Subcutaneous abdominal adipose tissue (tissue), 5 donors: ENCODE data around the gene PRADC1.
A peak's percentile ranks its signal among the peaks of the same experiment; 100 is the strongest.
"Not testable (repeated sequence)": the region's sequence is repeated elsewhere in the genome, so short reads cannot be mapped to it uniquely, and the experiment has no call there.

Source experiments
- H3K27ac ChIP-seq: one replicate; pipeline ENCODE4 v1.7.0; 2013; ENCODE audit warnings: low read depth, mild to moderate bottlenecking, inconsistent platforms, low read length, moderate library complexity
- H3K27me3 ChIP-seq, 5 donors: one replicate each; pipeline ENCODE4 v1.7.0; 2013; ENCODE audit warnings: low read length in 5 of 5, inconsistent platforms in 1 of 5; ENCODE audit not compliant: control insufficient read depth in 5 of 5, insufficient read depth in 4 of 5
- H3K36me3 ChIP-seq, 5 donors: one replicate each; pipeline ENCODE4 v1.7.0; 2013; ENCODE audit warnings: low read length in 5 of 5; ENCODE audit not compliant: control insufficient read depth in 5 of 5, insufficient read depth in 5 of 5
- H3K4me1 ChIP-seq, 5 donors: one replicate each; pipeline ENCODE4 v1.7.0; 2013; ENCODE audit warnings: low read length in 5 of 5, mild to moderate bottlenecking in 3 of 5, moderate library complexity in 1 of 5; ENCODE audit not compliant: control insufficient read depth in 5 of 5, insufficient read depth in 5 of 5
- H3K4me3 ChIP-seq, 5 donors: one replicate each; pipeline ENCODE4 v1.7.0; 2013; ENCODE audit warnings: low read length in 5 of 5, low read depth in 1 of 5
- H3K9ac ChIP-seq, 5 donors: one replicate each; pipeline ENCODE4 v1.7.0; 2013; ENCODE audit warnings: low read length in 5 of 5, mild to moderate bottlenecking in 4 of 5, moderate library complexity in 3 of 5
- H3K9me3 ChIP-seq, 5 donors: one replicate each; pipeline ENCODE4 v1.7.0; 2013; ENCODE audit warnings: low read length in 5 of 5; ENCODE audit not compliant: control insufficient read depth in 5 of 5
- donor health status: healthy.
- donor health status: healthy.
- donor health status: healthy.
- donor health status: healthy.
- donor health status: healthy.

PRADC1 gene

GRCh38 chr2:73210696-73211095 is 22.3 kb downstream of the PRADC1 start:
- Histone ChIP-seq H3K27ac (no peak overlapping the region), H3K9me3 (no peaks in the 10 kb centered on the region), H3K9ac (no peak overlapping the region), H3K27me3 (peaks cover 0 to 3% (median 0%) of the 10 kb centered on the region in 5 donors), H3K4me1 (peaks cover 0 to 28% (median 26%) of the 10 kb centered on the region in 5 donors), H3K4me3 (no peak overlapping the region), H3K36me3 (no peaks in the 10 kb centered on the region)

- Histone ChIP-seq H3K9me3 (no peaks in the 10 kb centered on the region), H3K27ac (no peak overlapping the region), H3K4me1 (peaks cover 0 to 25% (median 23%) of the 10 kb centered on the region in 5 donors), H3K36me3 (no peaks in the 10 kb centered on the region), H3K4me3 (no peak overlapping the region), H3K9ac (no peak overlapping the region), H3K27me3 (peaks cover 0 to 3% (median 0%) of the 10 kb centered on the region in 5 donors)
Observed at GRCh38 chr2:73210019-73210418, 23.0 kb downstream of the PRADC1 start.

GRCh38 chr2:73208258-73208657 is 24.8 kb downstream of the PRADC1 start:
- H3K4me1 ChIP-seq, result peaks cover 0 to 12% (median 10%) of the 10 kb centered on the region in 5 donors
- H3K9ac ChIP-seq, result no peak overlapping the region
- no peaks in the 10 kb centered on the region for H3K9me3 ChIP-seq
- H3K27me3 ChIP-seq, result peaks cover 4 to 13% (median 8%) of the 10 kb centered on the region in 5 donors
- H3K4me3 ChIP-seq, result no peak overlapping the region
- no peaks in the 10 kb centered on the region for H3K36me3 ChIP-seq
- no peak overlapping the region for H3K27ac ChIP-seq

DNA sequence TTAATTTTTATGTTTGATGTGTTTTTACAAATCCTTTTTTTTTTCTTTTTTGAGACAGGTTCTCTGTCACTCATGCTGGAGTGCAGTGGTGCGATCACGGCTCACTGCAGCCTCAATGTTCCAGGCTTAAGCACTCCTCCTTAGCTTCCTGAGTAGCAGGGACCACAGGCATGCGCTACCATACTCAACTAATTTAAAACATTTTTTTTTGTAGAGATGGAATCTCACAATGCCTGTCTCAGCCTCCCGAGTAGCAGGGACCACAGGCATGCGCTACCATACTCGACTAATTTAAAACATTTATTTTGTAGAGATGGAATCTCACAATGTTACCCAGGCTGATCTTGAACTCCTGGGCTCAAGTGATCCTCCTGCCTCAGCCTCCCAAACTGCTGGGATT is 27.4 kb downstream of the PRADC1 start:
- Histone ChIP-seq H3K4me1 (peaks cover 0 to 17% (median 16%) of the 10 kb centered on the region in 5 donors), H3K27ac (no peak overlapping the region), H3K36me3 (no peaks in the 10 kb centered on the region), H3K9ac (no peak overlapping the region), H3K9me3 (no peaks in the 10 kb centered on the region), H3K27me3 (peaks cover 13 to 31% (median 22%) of the 10 kb centered on the region in 5 donors), H3K4me3 (no peak overlapping the region)

DNA sequence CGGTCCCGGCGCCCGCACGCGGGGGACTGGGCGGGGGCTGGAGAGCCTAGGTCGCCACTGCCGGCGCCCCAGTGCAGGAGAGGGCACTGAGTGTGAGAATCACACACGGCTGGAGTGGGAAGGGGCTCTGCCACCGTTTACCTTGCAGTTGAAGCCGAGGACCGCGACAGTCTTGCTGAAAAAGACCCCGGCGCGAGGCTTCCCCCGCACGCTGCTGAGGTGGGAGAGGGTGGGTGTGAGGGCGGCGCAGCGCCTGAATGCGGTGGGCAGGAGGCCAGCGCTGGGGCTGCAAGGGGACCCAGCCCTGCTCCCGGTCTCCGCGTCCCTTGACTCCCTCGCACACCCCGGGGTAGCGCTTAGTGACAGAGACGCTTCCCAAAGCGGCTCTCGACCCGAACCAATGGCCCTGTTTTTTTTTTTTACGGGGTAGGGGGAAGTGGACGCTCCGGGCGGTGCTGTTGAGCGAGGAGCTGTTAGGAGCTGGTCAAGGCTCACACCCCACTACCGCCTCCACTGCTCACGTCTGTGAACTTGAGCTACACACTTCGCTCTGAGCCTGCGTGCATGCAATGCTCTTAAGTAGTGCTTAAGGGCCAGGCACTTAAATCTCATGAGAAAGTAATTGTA is 29.9 kb downstream of the PRADC1 start:
- peaks cover 0 to 26% (median 17%) of the 10 kb centered on the region in 5 donors for H3K4me1 ChIP-seq
- no peaks in the 10 kb centered on the region for H3K9me3 ChIP-seq
- no peaks in the 10 kb centered on the region for H3K36me3 ChIP-seq
- H3K4me3 ChIP-seq, result peak overlapping the region in 3 of 5 donors; percentile 19 to 43 (median 39)
- H3K27ac ChIP-seq, result no peak overlapping the region
- peaks cover 13 to 34% (median 23%) of the 10 kb centered on the region in 5 donors for H3K27me3 ChIP-seq
- H3K9ac ChIP-seq, result peak overlapping the region in 1 of 5 donors; percentile 4

- Histone ChIP-seq H3K9me3 (no peaks in the 10 kb centered on the region), H3K27ac (no peak within 1 kb of the TSS), H3K4me3 (peak within 1 kb of the TSS in 4 of 5 donors; percentile 19 to 43 (median 30)), H3K27me3 (peaks cover 13 to 37% (median 23%) of the 10 kb centered on the region in 5 donors), H3K4me1 (peaks cover 0 to 26% (median 17%) of the 10 kb centered on the region in 5 donors), H3K9ac (peak within 1 kb of the TSS in 1 of 5 donors; percentile 4), H3K36me3 (no peaks in the 10 kb centered on the region)
Observed at GRCh38 chr2:73202156-73203054, 30.6 kb downstream of the PRADC1 start, which contains the start of gene NOTO. Gene NOTO, plus strand, starts transcription at chr2:73202574. Its CDS starts 93 bp downstream, at chr2:73202667.

GRCh38 chr2:73200281-73200680 is 32.8 kb downstream of the PRADC1 start:
- not testable (repeated sequence) for H3K4me3 ChIP-seq, H3K36me3 ChIP-seq, H3K27ac ChIP-seq, H3K9me3 ChIP-seq, H3K9ac ChIP-seq
- Histone ChIP-seq H3K4me1 (peaks cover 0 to 26% (median 17%) of the 10 kb centered on the region in 5 donors), H3K27me3 (peaks cover 16 to 37% (median 23%) of the 10 kb centered on the region in 5 donors)

- no peaks in the 10 kb centered on the region for H3K36me3 ChIP-seq
- no peak overlapping the region for H3K27ac ChIP-seq
- H3K4me3 ChIP-seq, result no peak overlapping the region
- no peak overlapping the region for H3K9ac ChIP-seq
- H3K27me3 ChIP-seq, result peaks cover 6 to 17% (median 8%) of the 10 kb centered on the region in 5 donors
- H3K9me3 ChIP-seq, result no peaks in the 10 kb centered on the region
- H3K4me1 ChIP-seq, result peaks cover 0 to 17% (median 8%) of the 10 kb centered on the region in 5 donors
Observed at GRCh38 chr2:73197579-73197978, 35.5 kb downstream of the PRADC1 start.

- Histone ChIP-seq H3K4me1 (no peaks in the 10 kb centered on the region), H3K4me3 (no peak overlapping the region), H3K9me3 (peaks cover 0 to 9% (median 0%) of the 10 kb centered on the region in 5 donors), H3K9ac (no peak overlapping the region), H3K36me3 (no peaks in the 10 kb centered on the region), H3K27ac (no peak overlapping the region), H3K27me3 (peaks cover 0 to 6% (median 0%) of the 10 kb centered on the region in 5 donors)
Observed at GRCh38 chr2:73187549-73187948, 45.5 kb downstream of the PRADC1 start.

DNA sequence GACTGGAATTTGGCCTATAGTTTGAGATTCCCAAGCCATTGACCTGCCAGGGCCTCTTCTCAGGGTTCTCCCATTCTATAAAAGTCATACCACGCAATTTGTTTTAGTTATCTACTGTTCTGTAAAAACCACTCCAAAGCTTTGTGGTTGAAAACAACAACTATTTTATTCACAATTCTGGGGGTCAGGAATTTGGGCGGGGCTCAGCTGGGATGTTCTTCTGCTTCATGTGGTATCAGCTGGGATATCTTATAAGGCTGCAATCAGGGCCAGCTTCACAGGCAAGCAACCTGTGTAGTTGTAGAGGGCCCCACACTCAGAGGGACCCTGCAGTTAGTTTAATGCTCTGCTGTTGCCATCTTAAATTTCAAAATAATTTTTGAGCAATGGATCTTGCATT is 47.1 kb downstream of the PRADC1 start:
- Histone ChIP-seq H3K4me1 (no peaks in the 10 kb centered on the region), H3K27ac (no peak overlapping the region), H3K27me3 (peaks cover 0 to 6% (median 0%) of the 10 kb centered on the region in 5 donors), H3K9ac (no peak overlapping the region), H3K4me3 (no peak overlapping the region), H3K36me3 (no peaks in the 10 kb centered on the region), H3K9me3 (peaks cover 0 to 9% (median 0%) of the 10 kb centered on the region in 5 donors)
